K562 (cell line): ENCODE results near the gene ATAD3B. TPM values are rescaled to one million over a fixed set of nuclear protein-coding genes. Genes with fewer than 3 reads are reported as not detected.
A peak's percentile ranks its signal among the peaks of the same experiment; 100 is the strongest.

Source experiments
- CC2D1A ChIP-seq: fragments of 450-650 bp; IDR thresholded peaks from 2 replicates; pipeline ENCODE4 v1.6.1; 2017; ENCODE audit warnings: mild to moderate bottlenecking
- CCNT2 ChIP-seq: IDR thresholded peaks from 2 replicates; pipeline ENCODE4 v1.6.1; 2011; ENCODE audit warnings: borderline replicate concordance, low read depth, mild to moderate bottlenecking, moderate library complexity, mixed read lengths, low read length; ENCODE audit not compliant: insufficient read length; ENCODE audit errors: extremely low read depth
- EWSR1 ChIP-seq: fragments of 450-650 bp; IDR thresholded peaks from 2 replicates; pipeline ENCODE4 v1.6.1; 2018; ENCODE audit warnings: borderline replicate concordance, mild to moderate bottlenecking, low read depth, moderate library complexity; ENCODE audit not compliant: partially characterized antibody
- FOXP1 ChIP-seq: sonication (generic); formaldehyde crosslinking; IDR thresholded peaks from 2 replicates; pipeline ENCODE4 v1.8.0; 2022; ENCODE audit warnings: mild to moderate bottlenecking, missing genetic modification reagents
- HIVEP1 ChIP-seq: fragments of 250-450 bp; sonication (Bioruptor Pico); IDR thresholded peaks from 2 replicates; pipeline ENCODE4 v1.4.0; 2020; ENCODE audit warnings: mild to moderate bottlenecking
- KAT8 ChIP-seq: fragments of 450-650 bp; IDR thresholded peaks from 2 replicates; pipeline ENCODE4 v1.6.1; 2016; ENCODE audit warnings: low read depth, mild to moderate bottlenecking
- KDM2B ChIP-seq: fragments of 250-450 bp; sonication (Bioruptor Pico); IDR thresholded peaks from 2 replicates; pipeline ENCODE4 v1.8.0; 2021; ENCODE audit warnings: mild to moderate bottlenecking, moderate library complexity
- MYC ChIP-seq, 2 experiments: fragments of 250-450 bp in 1 of 2; sonication (Bioruptor Pico) in 1 of 2; IDR thresholded peaks; 2 replicates each; pipeline versions ENCODE4 v1.5.1 to v1.6.1; 2012 to 2021; ENCODE audit warnings: low read depth in 2 of 2, borderline replicate concordance in 1 of 2, improper control_type of control experiment in 1 of 2, low read length in 1 of 2, mild to moderate bottlenecking in 1 of 2, moderate library complexity in 1 of 2
- PURB ChIP-seq: sonication (generic); formaldehyde crosslinking; IDR thresholded peaks from 2 replicates; pipeline ENCODE4 v1.9.0; 2021; ENCODE audit warnings: low read depth, mild to moderate bottlenecking, missing genetic modification reagents
- TARDBP ChIP-seq: fragments of 450-650 bp; IDR thresholded peaks from 2 replicates; pipeline ENCODE4 v1.6.1; 2016
- ZNF121 ChIP-seq: sonication (generic); formaldehyde crosslinking; conservative IDR thresholded peaks from 2 replicates; pipeline ENCODE4 v1.8.0; 2022; ENCODE audit warnings: missing genetic modification reagents
- ZNF707 ChIP-seq: fragments of 250-450 bp; sonication (Bioruptor Pico); conservative IDR thresholded peaks from 2 replicates; pipeline ENCODE4 v1.8.0; 2022; ENCODE audit warnings: inconsistent platforms, mild to moderate bottlenecking, moderate library complexity
- polyA plus RNA-seq, 8 experiments: library from polyadenylated mRNA; depleted of rRNA in 4 of 8; stranded (reverse) in 5 of 8; unstranded in 3 of 8; fragments of >200 nt; fragmentation: Nextera tagmentation in 2 of 8; fragmentation: Illumina TruSeq in 1 of 8; extraction: Ambion mirVana in 2 of 8; extraction: Trizol in 1 of 8; gene quantifications; 2 replicates each; pipeline versions ENCODE4 v1.2.1 to v1.2.3, GENCODE V29; 2011 to 2014; ENCODE audit warnings: inconsistent platforms in 1 of 8, missing spikeins in 1 of 8
- total RNA-seq, 7 experiments: library from RNA; depleted of rRNA in 6 of 7; stranded (reverse); fragments of >200 nt in 6 of 7; fragmentation: Illumina TruSeq in 2 of 7; extraction: Trizol in 2 of 7; gene quantifications; 2 replicates each; pipeline versions ENCODE4 v1.2.1 to v1.2.3, GENCODE V29; 2011 to 2021; ENCODE audit warnings: low replicate concordance in 1 of 7
- TF ChIP-seq, protein P1 (sequence below): fragments of 250-450 bp; sonication (Bioruptor Pico); IDR thresholded peaks from 2 replicates; pipeline ENCODE4 v1.5.0; 2021; ENCODE audit warnings: mild to moderate bottlenecking, borderline replicate concordance
- TF ChIP-seq, protein P2 (sequence below): fragments of 250-450 bp; sonication (Bioruptor Pico); IDR thresholded peaks from 2 replicates; pipeline ENCODE4 v1.8.0; 2021; ENCODE audit warnings: borderline replicate concordance, mild to moderate bottlenecking, moderate library complexity; ENCODE audit not compliant: poor library complexity, severe bottlenecking
- TF ChIP-seq, protein P3 (sequence below): sonication (generic); formaldehyde crosslinking; IDR thresholded peaks from 2 replicates; pipeline ENCODE4 v1.8.1; 2023; ENCODE audit warnings: mild to moderate bottlenecking, missing genetic modification reagents
- TF ChIP-seq, protein P4 (sequence below), 2 experiments: fragments of 150-350 bp in 1 of 2; IDR thresholded peaks; 2 replicates each; pipeline ENCODE4 v1.6.1; 2012 to 2016; ENCODE audit warnings: low read depth in 2 of 2, low read length in 2 of 2, mild to moderate bottlenecking in 1 of 2, moderate library complexity in 1 of 2

Gene ATAD3B
- total and polyA plus RNA-seq, 9 of the 15 experiments (the other 6 are each of a cell fraction or from before 2014, with no cell fraction given) = 0.07 to 113 (median 27.7) TPM

DNA sequence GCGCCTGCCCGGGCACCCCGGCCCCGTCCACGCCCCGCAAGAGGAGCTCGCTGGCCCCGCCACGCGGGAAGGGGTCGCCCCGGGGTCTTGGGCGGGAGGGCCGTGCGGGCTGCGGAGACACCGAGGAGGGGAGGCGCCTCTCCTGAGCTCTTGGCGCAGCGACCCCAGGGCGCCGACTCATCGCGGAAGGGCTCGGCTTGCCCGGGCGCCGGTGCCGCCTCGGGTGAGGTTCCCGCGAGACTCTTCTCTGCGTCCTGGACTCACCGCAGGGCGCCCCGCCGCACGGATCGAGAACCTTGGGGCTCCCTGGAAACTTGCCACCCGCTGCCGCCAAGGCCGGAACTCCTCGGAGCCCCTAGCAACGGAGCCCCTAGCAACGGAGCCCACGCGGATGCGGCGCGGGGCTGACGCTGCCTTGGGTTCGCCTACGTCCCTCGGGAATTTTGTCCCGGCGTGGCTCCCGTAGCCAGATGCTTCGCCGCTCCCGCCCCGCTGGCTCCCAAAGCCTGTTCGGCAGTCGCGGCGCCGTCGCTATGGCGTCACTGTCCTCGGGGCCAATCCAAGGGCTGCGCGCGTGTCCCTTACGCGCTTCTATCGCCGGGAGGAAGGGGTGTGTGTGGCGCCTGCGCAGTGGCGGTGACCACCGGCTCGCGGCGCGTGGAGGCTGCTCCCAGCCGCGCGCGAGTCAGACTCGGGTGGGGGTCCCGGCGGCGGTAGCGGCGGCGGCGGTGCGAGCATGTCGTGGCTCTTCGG, 40.1 kb downstream of the ATAD3B start, which contains the start of gene ATAD3A (continued):
- TF ChIP-seq, protein P1, sequence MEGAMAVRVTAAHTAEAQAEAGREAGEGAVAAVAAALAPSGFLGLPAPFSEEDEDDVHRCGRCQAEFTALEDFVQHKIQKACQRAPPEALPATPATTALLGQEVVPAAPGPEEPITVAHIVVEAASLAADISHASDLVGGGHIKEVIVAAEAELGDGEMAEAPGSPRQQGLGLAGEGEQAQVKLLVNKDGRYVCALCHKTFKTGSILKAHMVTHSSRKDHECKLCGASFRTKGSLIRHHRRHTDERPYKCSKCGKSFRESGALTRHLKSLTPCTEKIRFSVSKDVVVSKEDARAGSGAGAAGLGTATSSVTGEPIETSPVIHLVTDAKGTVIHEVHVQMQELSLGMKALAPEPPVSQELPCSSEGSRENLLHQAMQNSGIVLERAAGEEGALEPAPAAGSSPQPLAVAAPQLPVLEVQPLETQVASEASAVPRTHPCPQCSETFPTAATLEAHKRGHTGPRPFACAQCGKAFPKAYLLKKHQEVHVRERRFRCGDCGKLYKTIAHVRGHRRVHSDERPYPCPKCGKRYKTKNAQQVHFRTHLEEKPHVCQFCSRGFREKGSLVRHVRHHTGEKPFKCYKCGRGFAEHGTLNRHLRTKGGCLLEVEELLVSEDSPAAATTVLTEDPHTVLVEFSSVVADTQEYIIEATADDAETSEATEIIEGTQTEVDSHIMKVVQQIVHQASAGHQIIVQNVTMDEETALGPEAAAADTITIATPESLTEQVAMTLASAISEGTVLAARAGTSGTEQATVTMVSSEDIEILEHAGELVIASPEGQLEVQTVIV = no peak
- TF ChIP-seq FOXP1 (CRISPR knock-in tag) (no peak), CC2D1A (no peak), TARDBP (peak; percentile 89), HIVEP1 (CRISPR knock-in tag) (no peak), KAT8 (no peak), PURB (CRISPR knock-in tag) (no peak), ZNF121 (CRISPR knock-in tag) (no peak), MYC (IDR thresholded peaks at IDR 0.05; ENCODE audit: low read depth, low read length) (peak; percentile 87), MYC (CRISPR knock-in tag; IDR thresholded peaks at IDR 0.05; ENCODE audit: borderline replicate concordance, low read depth) (peak; percentile 82; the same call in 1 of the 2 replicates), CCNT2 (peak; percentile 56), KDM2B (peak; percentile 63; the same call in 1 of the 2 replicates), ZNF707 (no peak), EWSR1 (no peak)
- TF ChIP-seq, protein P2, sequence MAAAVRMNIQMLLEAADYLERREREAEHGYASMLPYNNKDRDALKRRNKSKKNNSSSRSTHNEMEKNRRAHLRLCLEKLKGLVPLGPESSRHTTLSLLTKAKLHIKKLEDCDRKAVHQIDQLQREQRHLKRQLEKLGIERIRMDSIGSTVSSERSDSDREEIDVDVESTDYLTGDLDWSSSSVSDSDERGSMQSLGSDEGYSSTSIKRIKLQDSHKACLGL = peak; percentile 10
- TF ChIP-seq, protein P3, sequence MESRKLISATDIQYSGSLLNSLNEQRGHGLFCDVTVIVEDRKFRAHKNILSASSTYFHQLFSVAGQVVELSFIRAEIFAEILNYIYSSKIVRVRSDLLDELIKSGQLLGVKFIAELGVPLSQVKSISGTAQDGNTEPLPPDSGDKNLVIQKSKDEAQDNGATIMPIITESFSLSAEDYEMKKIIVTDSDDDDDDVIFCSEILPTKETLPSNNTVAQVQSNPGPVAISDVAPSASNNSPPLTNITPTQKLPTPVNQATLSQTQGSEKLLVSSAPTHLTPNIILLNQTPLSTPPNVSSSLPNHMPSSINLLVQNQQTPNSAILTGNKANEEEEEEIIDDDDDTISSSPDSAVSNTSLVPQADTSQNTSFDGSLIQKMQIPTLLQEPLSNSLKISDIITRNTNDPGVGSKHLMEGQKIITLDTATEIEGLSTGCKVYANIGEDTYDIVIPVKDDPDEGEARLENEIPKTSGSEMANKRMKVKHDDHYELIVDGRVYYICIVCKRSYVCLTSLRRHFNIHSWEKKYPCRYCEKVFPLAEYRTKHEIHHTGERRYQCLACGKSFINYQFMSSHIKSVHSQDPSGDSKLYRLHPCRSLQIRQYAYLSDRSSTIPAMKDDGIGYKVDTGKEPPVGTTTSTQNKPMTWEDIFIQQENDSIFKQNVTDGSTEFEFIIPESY (CRISPR knock-in tag) = peak; percentile 80
- TF ChIP-seq, protein P4, sequence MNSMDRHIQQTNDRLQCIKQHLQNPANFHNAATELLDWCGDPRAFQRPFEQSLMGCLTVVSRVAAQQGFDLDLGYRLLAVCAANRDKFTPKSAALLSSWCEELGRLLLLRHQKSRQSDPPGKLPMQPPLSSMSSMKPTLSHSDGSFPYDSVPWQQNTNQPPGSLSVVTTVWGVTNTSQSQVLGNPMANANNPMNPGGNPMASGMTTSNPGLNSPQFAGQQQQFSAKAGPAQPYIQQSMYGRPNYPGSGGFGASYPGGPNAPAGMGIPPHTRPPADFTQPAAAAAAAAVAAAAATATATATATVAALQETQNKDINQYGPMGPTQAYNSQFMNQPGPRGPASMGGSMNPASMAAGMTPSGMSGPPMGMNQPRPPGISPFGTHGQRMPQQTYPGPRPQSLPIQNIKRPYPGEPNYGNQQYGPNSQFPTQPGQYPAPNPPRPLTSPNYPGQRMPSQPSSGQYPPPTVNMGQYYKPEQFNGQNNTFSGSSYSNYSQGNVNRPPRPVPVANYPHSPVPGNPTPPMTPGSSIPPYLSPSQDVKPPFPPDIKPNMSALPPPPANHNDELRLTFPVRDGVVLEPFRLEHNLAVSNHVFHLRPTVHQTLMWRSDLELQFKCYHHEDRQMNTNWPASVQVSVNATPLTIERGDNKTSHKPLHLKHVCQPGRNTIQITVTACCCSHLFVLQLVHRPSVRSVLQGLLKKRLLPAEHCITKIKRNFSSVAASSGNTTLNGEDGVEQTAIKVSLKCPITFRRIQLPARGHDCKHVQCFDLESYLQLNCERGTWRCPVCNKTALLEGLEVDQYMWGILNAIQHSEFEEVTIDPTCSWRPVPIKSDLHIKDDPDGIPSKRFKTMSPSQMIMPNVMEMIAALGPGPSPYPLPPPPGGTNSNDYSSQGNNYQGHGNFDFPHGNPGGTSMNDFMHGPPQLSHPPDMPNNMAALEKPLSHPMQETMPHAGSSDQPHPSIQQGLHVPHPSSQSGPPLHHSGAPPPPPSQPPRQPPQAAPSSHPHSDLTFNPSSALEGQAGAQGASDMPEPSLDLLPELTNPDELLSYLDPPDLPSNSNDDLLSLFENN (IDR thresholded peaks at IDR 0.05; ENCODE audit: low read depth in 2 of 2, low read length in 2 of 2) = peak in 1 of 2 experiments; percentile 67; a peak in 1 of 4 replicates
